ENCODE measurements around the gene C4orf46.

GRCh38 chr4:158671665-158671914 lies at the start of gene C4orf46:
- TF ChIP-seq, protein P1, sequence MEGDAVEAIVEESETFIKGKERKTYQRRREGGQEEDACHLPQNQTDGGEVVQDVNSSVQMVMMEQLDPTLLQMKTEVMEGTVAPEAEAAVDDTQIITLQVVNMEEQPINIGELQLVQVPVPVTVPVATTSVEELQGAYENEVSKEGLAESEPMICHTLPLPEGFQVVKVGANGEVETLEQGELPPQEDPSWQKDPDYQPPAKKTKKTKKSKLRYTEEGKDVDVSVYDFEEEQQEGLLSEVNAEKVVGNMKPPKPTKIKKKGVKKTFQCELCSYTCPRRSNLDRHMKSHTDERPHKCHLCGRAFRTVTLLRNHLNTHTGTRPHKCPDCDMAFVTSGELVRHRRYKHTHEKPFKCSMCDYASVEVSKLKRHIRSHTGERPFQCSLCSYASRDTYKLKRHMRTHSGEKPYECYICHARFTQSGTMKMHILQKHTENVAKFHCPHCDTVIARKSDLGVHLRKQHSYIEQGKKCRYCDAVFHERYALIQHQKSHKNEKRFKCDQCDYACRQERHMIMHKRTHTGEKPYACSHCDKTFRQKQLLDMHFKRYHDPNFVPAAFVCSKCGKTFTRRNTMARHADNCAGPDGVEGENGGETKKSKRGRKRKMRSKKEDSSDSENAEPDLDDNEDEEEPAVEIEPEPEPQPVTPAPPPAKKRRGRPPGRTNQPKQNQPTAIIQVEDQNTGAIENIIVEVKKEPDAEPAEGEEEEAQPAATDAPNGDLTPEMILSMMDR (IDR thresholded peaks at IDR 0.05): no peak
- TF ChIP-seq TEAD1 (CRISPR knock-in tag; IDR thresholded peaks at IDR 0.05) (no peak), ATF2 (CRISPR knock-in tag; IDR thresholded peaks at IDR 0.05; ENCODE audit: borderline replicate concordance, low read depth) (no peak), NR3C1 (CRISPR knock-in tag; conservative IDR thresholded peaks at IDR 0.05; ENCODE audit: low read depth) (no peak), JUN (CRISPR knock-in tag; IDR thresholded peaks at IDR 0.05) (no peak), ESRRA (CRISPR knock-in tag; IDR thresholded peaks at IDR 0.05; ENCODE audit: borderline replicate concordance) (no peak), ZNF396 (CRISPR knock-in tag; IDR thresholded peaks at IDR 0.05; ENCODE audit: borderline replicate concordance) (no peak), ZNF416 (CRISPR knock-in tag; IDR thresholded peaks at IDR 0.05) (no peak), NR1H2 (CRISPR knock-in tag; IDR thresholded peaks at IDR 0.05) (no peak), SP1 (CRISPR knock-in tag; conservative IDR thresholded peaks at IDR 0.05) (no peak), ZMAT4 (CRISPR knock-in tag; IDR thresholded peaks at IDR 0.05) (no peak)
- TF ChIP-seq, protein P2, sequence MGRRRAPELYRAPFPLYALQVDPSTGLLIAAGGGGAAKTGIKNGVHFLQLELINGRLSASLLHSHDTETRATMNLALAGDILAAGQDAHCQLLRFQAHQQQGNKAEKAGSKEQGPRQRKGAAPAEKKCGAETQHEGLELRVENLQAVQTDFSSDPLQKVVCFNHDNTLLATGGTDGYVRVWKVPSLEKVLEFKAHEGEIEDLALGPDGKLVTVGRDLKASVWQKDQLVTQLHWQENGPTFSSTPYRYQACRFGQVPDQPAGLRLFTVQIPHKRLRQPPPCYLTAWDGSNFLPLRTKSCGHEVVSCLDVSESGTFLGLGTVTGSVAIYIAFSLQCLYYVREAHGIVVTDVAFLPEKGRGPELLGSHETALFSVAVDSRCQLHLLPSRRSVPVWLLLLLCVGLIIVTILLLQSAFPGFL (CRISPR knock-in tag; IDR thresholded peaks at IDR 0.05; ENCODE audit: borderline replicate concordance): no peak

All from WTC11 (cell line).